GM18909 (cell line): ENCODE results near the gene NSFL1C.

Source experiments
- ATAC-seq: cut with Tn5 transposase; IDR thresholded peaks from one replicate; pipeline ENCODE4 v1.9.1; 2021; ENCODE audit warnings: mild to moderate bottlenecking; ENCODE audit not compliant: unreplicated experiment, poor library complexity

The NSFL1C gene

DNA sequence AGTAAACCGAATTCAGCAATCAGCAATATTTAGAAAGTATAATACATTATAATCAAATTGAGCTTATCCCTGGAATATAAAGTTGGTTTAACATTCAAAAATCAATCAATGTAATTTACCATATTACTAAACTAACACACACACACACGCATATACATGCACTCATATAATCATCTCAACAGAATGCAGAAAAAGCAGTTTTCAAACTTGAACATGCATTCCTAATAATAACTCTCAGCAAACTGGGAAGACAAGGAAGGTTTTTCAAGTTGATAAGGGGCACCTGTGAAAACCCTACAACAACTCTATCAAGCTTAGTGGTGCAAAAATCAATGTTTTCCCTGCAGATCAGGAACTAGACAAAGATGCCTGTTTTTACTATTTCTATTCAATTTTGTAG lies 19.9 kb upstream of the NSFL1C start:
- no peak for ATAC-seq

GRCh38 chr20:1484438-1485116 lies 17.9 kb upstream of the NSFL1C start:
- no peak for ATAC-seq

DNA sequence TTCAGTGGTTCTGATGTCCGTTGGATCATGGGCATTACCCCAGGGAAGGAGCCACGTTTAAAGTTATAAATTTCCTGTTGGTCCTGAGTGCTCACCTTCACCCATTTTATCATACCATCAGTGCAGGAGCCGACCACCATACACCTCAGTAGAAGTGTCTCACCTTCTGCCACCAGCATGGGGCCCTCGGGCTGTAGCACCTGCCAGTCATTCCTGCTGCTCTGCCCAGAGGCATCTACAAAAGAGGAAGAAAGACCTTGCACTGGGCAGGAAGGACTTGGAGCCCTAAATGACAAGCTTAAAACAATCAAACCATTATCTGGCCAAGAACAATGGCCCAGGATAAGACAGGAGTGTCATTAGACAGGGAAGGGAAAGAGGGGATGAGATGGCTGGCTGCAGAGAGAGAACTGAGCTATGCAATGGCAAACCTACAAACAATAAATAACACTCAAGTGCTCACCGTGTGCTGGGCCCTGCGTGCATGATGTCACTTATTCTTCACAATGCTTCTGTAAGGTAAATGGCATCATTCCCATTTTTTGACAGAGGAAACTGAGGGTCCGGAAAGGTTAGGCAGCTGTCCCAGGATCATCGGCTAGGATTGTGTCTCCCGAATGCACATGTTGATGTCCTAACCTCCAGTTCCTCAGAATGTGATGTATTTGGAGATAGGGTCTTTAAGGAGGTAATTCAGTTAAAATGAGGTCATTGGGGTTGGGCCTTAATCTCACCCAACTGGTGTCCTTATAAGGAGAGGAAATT lies 13.4 kb upstream of the NSFL1C start:
- ATAC-seq: no peak

DNA sequence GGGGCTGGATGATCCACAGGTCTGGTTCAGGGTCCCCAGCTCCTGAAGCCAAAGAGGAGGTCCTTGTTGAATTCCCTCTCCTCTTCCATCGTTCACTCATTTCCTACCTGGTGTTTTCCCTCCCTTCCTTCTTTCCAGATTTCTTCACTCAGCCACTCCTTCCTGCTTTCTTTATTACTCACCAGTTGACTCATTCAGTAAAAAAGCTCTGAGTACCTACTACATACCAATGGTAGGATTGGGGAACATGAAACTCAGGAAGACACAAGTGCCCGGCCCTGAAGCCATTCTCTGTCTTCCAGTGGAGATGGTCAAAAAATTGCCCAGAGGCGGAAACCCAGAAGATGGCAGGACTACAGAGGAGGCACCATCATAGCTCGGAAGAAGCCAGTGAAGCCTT lies 11.9 kb upstream of the NSFL1C start:
- ATAC-seq: no peak

DNA sequence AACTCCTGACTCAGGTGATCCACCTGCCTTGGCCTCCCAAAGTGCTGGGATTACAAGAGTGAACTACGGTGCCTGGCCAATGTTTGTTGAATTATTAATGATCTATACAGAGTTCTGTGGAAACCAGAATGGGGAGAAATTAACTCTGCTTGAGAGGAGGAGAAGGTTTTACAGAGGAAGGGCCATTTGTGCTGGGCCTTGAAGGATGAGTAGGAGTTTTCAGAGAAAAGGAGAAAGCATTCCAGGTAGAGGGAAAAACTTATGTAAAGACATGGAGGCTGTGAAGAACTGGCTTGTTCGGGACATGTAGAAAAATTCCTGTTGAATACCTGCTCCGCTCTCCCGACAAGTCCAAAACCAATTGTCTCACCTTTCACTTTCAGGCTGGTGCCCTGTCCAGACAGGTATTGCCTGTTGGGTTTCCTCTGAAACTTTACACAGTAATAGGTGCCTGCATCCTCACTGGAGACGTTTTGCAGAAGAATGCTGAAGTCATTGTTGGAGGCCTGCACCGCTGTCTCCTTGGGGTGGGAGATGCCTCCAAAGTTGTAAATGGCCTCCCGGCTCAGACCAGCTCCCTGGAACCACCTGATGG lies 11.3 kb upstream of the NSFL1C start:
- ATAC-seq: no peak

GRCh38 chr20:1474817-1475603 lies 8.4 kb upstream of the NSFL1C start:
- ATAC-seq: no peak

DNA sequence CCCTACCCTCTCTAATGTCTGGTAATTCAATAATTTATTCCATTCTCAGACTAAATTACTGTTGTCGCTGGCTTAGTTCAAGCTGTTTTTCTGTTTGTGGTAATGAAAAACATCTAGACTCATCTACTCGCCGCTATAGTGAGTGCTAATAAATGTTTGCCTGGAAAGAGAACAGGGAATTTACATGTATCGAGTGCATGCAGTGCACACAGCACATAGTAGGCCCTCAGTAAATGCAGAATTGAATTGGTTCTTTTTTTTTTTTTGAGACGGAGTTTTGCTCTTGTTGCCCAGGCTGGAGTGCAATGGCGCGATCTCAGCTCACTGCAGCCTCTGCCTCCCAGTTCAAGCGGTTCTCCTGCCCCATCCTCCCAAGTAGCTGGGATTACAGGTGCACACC lies 7.7 kb upstream of the NSFL1C start:
- ATAC-seq: no peak

DNA sequence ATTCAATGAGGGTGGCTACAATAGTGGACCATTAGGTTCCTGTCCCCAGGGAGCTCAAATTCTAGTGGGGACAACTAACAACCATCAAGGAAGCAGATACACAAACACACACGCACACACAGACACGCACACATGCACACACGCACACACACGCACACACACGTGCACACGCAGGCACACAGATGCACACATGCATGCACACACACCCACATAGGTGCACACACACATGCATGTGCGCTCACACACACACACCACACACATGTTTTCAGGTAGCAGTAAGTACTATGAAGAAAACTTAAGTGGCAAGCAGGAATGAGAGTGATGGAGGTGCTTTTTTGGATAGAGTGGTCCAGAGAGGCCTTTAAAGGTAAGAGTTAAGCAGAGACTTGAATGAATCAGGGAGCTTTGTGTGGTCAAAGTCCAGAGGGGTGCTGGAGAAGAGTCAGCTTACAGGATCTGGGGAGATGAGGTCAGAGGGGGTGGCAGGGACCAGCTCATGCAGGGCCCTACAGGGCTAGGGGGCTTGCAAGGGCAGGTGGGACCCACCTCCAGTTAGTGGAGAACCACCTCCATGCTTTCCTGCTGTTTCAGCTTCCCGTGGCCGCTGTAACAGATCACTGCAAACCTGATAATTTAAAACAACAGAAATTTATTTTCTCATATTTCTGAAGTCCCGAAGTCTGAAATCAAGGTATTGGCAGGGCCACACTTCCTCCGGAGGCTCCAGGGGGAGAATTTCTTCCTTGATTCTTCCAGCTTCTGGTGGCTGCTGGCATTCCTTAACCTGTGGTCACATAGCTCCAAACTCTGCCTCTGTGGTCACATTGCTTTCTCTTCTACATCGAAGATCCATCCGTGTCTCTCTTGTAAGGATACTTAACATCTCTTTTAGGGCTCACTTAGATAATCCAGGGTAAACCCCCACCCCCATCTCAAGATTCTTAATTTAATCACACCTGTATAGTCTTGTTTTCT lies 6.9 kb upstream of the NSFL1C start:
- ATAC-seq: no peak

DNA sequence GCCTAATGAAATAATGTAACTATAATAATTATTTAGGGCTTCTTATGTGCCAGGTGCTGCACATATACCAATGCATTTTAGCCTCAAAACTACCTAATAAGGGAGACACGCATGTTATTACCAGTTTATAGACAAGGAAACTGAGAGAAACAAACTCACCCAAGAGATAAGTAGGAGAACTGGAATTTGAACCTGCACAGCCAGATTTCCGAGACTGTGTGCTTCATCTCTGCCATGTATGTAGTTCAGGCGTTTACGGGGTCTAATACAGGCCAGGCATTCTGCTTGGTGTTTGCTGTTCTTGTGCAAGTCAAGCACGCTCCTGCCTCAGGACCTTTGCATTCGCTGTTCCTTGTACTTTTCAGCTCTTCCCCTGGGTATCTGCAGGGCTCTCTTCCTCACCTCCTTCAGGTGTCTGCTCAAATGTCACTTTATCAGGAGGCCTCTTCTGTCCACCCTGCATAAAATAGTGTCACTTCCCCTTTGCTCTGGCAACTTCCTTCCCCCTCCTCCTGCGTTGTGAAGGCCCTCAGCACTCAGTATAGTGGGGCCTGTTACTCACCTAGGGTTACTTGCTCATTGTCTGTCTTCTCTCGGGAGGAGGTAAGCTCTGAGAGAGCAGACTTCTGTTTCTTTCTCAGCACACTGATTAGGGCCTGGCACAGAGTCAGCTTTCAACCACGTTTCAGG lies 6.1 kb upstream of the NSFL1C start:
- no peak for ATAC-seq

DNA sequence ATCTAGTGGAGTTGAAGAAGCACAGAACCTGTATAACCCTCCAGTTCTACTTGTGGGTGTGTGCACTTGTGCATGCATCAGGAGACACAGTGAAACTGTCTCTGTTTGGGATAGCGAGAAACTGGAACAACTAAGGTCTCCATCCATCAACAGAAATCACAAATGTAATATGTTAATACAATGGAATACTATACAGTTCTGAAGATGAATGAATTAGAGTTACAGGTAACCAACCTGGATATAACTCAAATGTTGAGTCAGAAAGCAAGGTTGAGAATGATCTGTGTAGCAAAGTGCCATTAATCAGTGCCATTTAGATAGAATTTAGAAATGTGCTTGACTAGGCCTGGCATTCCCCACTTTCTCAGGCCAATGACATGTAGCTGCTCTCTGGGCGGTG lies 4.6 kb upstream of the NSFL1C start:
- no peak for ATAC-seq

DNA sequence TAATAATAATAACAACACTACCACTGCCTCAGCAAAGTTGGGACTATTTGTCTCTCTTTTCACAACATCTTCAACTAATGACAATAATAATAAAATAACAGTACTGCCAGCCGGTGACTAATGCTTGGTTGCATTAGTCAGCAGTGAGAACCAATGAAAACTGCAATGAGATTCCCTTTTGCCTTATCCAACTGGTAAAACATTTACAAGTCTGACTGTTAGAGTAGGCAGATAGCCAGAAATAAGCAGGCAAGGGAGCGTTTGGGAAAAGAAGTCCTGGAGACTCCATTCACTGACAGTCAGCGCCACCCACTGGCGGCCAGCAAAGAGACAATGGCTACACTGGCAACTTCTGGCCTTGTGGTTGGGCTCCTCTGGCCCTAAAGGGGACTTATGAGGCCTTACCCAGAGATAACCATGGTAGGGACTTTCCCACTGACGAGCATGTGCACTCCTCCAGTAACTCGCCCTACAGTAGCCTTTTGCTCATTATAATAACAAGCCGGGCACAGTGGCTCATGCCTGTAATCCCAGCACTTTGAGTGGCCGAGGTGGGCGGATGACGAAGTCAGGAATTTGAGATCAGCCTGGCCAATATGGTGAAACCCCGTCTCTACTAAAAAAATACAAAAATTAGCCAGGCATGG lies 3.4 kb upstream of the NSFL1C start:
- no peak for ATAC-seq

- ATAC-seq: no peak
Observed at GRCh38 chr20:1469306-1469905, 2.8 kb upstream of the NSFL1C start.

GRCh38 chr20:1468117-1468624 lies 1.5 kb upstream of the NSFL1C start:
- no peak for ATAC-seq

DNA sequence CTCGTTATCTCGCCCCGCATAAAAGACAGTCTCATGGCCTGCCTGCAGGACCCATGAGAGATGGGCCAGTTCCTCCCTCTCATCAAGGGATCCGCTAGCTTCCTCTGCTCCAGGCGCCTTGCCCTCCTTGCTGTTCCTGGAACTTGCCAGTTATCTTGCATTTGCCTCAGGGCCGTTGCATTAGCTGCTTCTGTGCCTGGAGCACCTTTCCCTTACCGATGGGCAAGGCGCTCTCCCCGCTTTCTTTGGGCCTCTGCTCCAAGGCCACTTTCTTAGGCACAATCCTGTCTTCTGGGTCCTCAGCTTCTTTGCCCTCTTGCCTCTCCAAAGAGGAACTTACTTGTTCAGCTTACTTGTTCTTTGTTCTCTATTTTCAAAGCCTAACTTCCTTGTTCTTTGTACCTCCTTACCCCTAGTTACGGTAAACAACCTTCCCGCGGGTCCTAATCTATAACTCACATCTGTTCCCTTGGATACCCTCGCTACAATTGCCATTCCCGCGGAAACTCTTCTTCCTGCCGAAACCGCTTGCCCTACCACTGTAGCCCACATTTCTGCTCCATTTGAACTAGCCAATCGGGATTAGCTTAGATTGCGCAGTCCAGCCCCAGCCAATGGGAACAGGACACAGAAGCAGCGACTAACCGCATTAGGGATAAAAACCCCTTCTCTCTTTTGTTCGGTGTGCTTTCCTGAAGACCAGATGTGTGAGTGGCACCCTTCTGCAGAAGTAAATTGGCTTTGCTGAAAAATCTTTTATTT lies 887 bp upstream of the NSFL1C start:
- no peak for ATAC-seq

GRCh38 chr20:1467082-1467354 lies 369 bp upstream of the NSFL1C start:
- no peak for ATAC-seq

DNA sequence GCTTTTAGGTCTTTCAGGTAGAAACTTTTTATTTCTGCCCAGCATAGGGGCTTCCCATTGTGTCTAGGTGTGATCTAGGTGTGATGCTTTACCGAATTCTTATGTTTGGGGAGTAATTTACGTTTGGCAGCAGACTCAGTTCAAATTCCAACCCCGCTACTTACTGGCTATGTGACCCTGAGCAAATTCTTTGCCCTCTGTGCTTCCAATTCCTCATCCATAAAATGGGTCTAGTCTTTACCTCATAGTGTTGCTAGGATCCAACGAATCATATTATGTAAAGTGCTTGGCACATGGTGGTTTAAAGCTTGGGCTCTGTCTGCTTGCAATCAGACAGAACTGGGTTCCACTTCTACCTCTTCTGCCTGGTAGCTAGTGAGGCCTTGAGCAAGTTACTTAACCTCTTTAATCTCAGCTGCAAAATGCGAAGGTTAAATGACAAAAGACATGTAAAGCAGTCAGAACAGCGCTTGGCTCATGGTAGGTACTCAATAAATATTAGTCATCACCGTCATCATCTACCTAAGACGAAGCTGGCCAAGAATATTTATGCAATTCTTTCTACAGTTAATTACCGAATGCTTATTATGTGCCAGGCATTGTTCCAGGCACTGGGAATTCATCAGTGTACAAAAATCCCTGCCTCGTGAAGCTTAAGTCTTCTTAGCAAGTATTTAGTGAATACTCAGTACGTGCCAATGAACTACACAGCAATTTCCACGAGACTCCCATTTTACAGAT lies 1.0 kb downstream of the NSFL1C start:
- no peak for ATAC-seq

GRCh38 chr20:1463971-1464570 lies 2.6 kb downstream of the NSFL1C start:
- no peak for ATAC-seq
